H1 (cell line): ENCODE results near the gene LYZ. TPM values are rescaled to one million over a fixed set of nuclear protein-coding genes. Genes with fewer than 3 reads are reported as not detected.

Experiments
- CBX5 ChIP-seq: fragments of 300-800, 300-1000 bp; sonication (generic); IDR thresholded peaks from 2 replicates; pipeline ENCODE4 v1.7.1; 2016; ENCODE audit warnings: antibody characterized with exemption, low read length, low read depth
- NANOG ChIP-seq: IDR thresholded peaks from 2 replicates; pipeline ENCODE4 v1.6.1; 2011; ENCODE audit warnings: low read length, low read depth, mild to moderate bottlenecking, inconsistent platforms; ENCODE audit not compliant: insufficient read depth, poor library complexity, severe bottlenecking
- polyA plus RNA-seq, 7 experiments: library from polyadenylated mRNA; depleted of rRNA in 3 of 7; stranded (reverse) in 5 of 7; unstranded in 2 of 7; fragments of >200 nt in 5 of 7; fragments of 200-250 nt in 2 of 7; gene quantifications; 1 replicate in 5 of 7; 2 replicates in 1 of 7; 4 replicates in 1 of 7; pipeline versions ENCODE4 v1.2.1 to v1.2.3, GENCODE V29; 2011 to 2013; ENCODE audit warnings: missing spikeins in 2 of 7, mixed read lengths in 2 of 7
- total RNA-seq: library from RNA; stranded (reverse); fragmentation: NEBNext Ultra II Directional; extraction: Animal tissue kit (Norgen Biotek cat#: 25700); gene quantifications from 2 replicates; pipeline ENCODE4 v1.2.1, GENCODE V29; 2021

LYZ gene
- total and polyA plus RNA-seq, 2 of the 8 experiments (the other 6 are each of a cell fraction or from before 2014, with no cell fraction given): not detected

DNA sequence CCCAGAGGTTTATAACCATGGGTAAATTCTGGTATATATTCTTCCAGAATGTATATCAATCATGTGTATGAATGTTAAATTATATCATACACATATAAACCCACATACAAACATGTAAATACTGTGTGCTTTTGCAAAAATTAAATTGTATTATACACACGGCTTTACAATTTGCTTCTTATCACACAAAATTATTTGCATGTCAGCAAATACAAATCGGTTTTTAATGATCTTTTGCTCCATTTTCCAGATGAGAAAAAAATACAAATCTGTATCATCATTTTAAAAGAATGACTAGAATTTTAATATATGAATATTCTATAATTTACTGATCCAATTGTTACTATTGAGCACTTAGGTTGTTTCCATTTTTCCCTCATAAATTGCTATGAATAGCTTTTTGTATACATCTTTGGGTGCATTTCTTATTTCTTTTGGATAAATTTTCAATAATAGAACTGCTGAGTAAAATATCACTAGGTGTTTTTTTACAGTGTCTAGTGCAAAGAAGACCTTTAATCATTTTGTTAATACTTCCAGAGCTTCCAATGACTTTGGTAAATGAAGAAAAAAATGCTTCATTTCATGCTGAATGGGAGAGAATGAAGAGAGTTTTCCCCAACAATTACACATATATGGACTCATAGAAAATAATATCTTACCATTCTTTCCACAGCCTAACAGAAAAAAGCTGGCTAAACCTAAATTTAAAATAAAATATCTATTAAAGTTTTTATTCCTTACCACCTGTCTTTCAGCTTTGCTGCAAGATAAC lies 3.5 kb downstream of the LYZ start (continued):
- TF ChIP-seq NANOG (no peak), CBX5 (no peak)
